SK-N-SH treated with all-trans-retinoic acid at 6 μM for 48 hours (cell line): Measurements from ENCODE around the gene ZNHIT3.

ENCODE experiments used
- ATAC-seq: fragments of 200-7000 bp; cut with Tn5 transposase; 3 replicates; pipeline ENCODE4 v1.9.1; 2020; ENCODE audit warnings: mild to moderate bottlenecking, moderate library complexity
- BACH2 ChIP-seq: fragments of 250-450 bp; sonication (Bioruptor Pico); IDR thresholded peaks from 2 replicates; pipeline ENCODE4 v1.9.0; 2021; ENCODE audit warnings: mild to moderate bottlenecking, borderline replicate concordance
- CREB5 ChIP-seq: fragments of 250-450 bp; sonication (Bioruptor Pico); IDR thresholded peaks from 2 replicates; pipeline ENCODE4 v1.5.1; 2020; ENCODE audit warnings: low read depth, mild to moderate bottlenecking, moderate library complexity
- CSDC2 ChIP-seq: fragments of 250-450 bp; sonication (Bioruptor Pico); IDR thresholded peaks from 2 replicates; pipeline ENCODE4 v1.5.0; 2020; ENCODE audit warnings: mild to moderate bottlenecking, moderate library complexity
- ESRRG ChIP-seq: fragments of 250-450 bp; sonication (Bioruptor Pico); IDR thresholded peaks from 2 replicates; pipeline ENCODE4 v1.6.1; 2021; ENCODE audit warnings: mild to moderate bottlenecking
- GLIS3 ChIP-seq: fragments of 250-450 bp; sonication (Bioruptor Pico); IDR thresholded peaks from 2 replicates; pipeline ENCODE4 v1.5.0; 2020; ENCODE audit warnings: mild to moderate bottlenecking, moderate library complexity
- ISL1 ChIP-seq: fragments of 250-450 bp; sonication (Bioruptor Pico); IDR thresholded peaks from 2 replicates; pipeline ENCODE4 v2.1.2; 2022; ENCODE audit warnings: mild to moderate bottlenecking, moderate library complexity
- OSR1 ChIP-seq: fragments of 250-450 bp; sonication (Bioruptor Pico); IDR thresholded peaks from 2 replicates; pipeline ENCODE4 v1.8.0; 2022; ENCODE audit warnings: moderate library complexity, mild to moderate bottlenecking, inconsistent platforms
- PATZ1 ChIP-seq: fragments of 250-450 bp; sonication (Bioruptor Pico); IDR thresholded peaks from 2 replicates; pipeline ENCODE4 v1.8.0; 2020; ENCODE audit warnings: mild to moderate bottlenecking, moderate library complexity, borderline replicate concordance
- POU6F1 ChIP-seq: fragments of 250-450 bp; sonication (Bioruptor Pico); IDR thresholded peaks from 2 replicates; pipeline ENCODE4 v1.8.0; 2021; ENCODE audit warnings: low read depth, mild to moderate bottlenecking, moderate library complexity, borderline replicate concordance
- PPARA ChIP-seq: fragments of 250-450 bp; sonication (Bioruptor Pico); IDR thresholded peaks from 2 replicates; pipeline ENCODE4 v1.5.0; 2020; ENCODE audit warnings: mild to moderate bottlenecking, borderline replicate concordance
- RARB ChIP-seq: fragments of 250-450 bp; sonication (Bioruptor Pico); IDR thresholded peaks from 2 replicates; pipeline ENCODE4 v1.8.0; 2021; ENCODE audit warnings: mild to moderate bottlenecking, moderate library complexity
- SNAI2 ChIP-seq: fragments of 250-450 bp; sonication (Bioruptor Pico); IDR thresholded peaks from 2 replicates; pipeline ENCODE4 v1.5.0; 2020; ENCODE audit warnings: mild to moderate bottlenecking, moderate library complexity
- TCF4 ChIP-seq: fragments of 250-450 bp; sonication (Bioruptor Pico); IDR thresholded peaks from 2 replicates; pipeline ENCODE4 v1.8.0; 2021; ENCODE audit warnings: mild to moderate bottlenecking, moderate library complexity, borderline replicate concordance
- ZC3H10 ChIP-seq: fragments of 250-450 bp; sonication (Bioruptor Pico); IDR thresholded peaks from 2 replicates; pipeline ENCODE4 v1.5.1; 2021; ENCODE audit warnings: mild to moderate bottlenecking, moderate library complexity
- ZFP3 ChIP-seq: fragments of 250-450 bp; sonication (Bioruptor Pico); IDR thresholded peaks from 2 replicates; pipeline ENCODE4 v1.5.0; 2020; ENCODE audit warnings: mild to moderate bottlenecking, moderate library complexity
- ZFP30 ChIP-seq: fragments of 450-650 bp; formaldehyde crosslinking; IDR thresholded peaks from 2 replicates; pipeline ENCODE4 v1.5.0; 2022; ENCODE audit warnings: mild to moderate bottlenecking, moderate library complexity
- ZNF565 ChIP-seq: fragments of 450-650 bp; formaldehyde crosslinking; conservative IDR thresholded peaks from 2 replicates; pipeline ENCODE4 v1.5.0; 2020; ENCODE audit warnings: low read depth, mild to moderate bottlenecking, moderate library complexity
- ZNF70 ChIP-seq: fragments of 450-650 bp; formaldehyde crosslinking; IDR thresholded peaks from 2 replicates; pipeline ENCODE4 v1.5.0; 2020; ENCODE audit warnings: mild to moderate bottlenecking, moderate library complexity
- ZNF8 ChIP-seq: fragments of 450-650 bp; formaldehyde crosslinking; IDR thresholded peaks from 2 replicates; pipeline ENCODE4 v1.5.0; 2020; ENCODE audit warnings: mild to moderate bottlenecking, moderate library complexity
- TF ChIP-seq, protein P1 (sequence below): fragments of 250-450 bp; sonication (Bioruptor Pico); IDR thresholded peaks from 2 replicates; pipeline ENCODE4 v1.5.1; 2021; ENCODE audit warnings: mild to moderate bottlenecking, moderate library complexity
- TF ChIP-seq, protein P2 (sequence below): fragments of 250-450 bp; sonication (Bioruptor Pico); IDR thresholded peaks from 2 replicates; pipeline ENCODE4 v1.5.0; 2020; ENCODE audit warnings: mild to moderate bottlenecking, moderate library complexity

The ZNHIT3 gene

DNA sequence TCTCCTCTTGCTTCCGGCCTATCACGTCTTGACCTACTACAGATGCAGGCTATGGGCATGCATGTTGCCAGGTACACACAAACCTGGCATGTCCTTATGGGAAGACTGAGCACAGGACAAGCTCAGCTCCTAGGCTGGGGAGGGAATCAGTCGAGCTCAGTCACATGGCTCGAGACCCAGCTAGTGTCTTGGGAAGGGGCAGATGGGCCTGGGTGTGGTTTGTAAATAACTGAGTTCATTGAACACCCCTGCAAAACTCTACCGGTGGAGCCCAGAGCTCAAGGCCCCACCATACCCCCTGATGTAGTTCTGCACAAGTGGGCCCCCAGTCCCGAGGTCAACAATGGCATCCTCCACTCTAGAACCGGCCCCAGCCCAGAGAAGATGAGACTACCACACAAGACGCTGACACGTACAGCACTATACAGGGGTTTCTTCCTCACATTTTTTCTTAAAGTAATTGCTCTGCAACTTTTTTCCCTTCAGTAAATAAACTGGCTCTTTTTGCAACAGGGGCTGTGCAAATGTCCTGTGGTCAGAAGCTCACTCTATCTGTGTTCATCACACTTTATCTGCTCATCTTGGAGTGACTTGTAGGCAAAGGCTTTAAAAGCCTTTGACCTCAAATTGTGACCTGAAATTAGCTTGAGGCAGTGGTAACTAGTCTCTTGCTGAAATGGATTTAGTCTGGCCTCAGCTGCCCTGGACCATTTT is 22.9 kb downstream of the ZNHIT3 start:
- TF ChIP-seq CSDC2 (CRISPR knock-in tag) = no peak
- TF ChIP-seq CREB5 (CRISPR knock-in tag) = no peak
- no peak for TF ChIP-seq ISL1
- TF ChIP-seq ZC3H10 = no peak
- TF ChIP-seq ESRRG = no peak
- TF ChIP-seq ZNF8 (CRISPR knock-in tag) = no peak
- TF ChIP-seq, protein P1, sequence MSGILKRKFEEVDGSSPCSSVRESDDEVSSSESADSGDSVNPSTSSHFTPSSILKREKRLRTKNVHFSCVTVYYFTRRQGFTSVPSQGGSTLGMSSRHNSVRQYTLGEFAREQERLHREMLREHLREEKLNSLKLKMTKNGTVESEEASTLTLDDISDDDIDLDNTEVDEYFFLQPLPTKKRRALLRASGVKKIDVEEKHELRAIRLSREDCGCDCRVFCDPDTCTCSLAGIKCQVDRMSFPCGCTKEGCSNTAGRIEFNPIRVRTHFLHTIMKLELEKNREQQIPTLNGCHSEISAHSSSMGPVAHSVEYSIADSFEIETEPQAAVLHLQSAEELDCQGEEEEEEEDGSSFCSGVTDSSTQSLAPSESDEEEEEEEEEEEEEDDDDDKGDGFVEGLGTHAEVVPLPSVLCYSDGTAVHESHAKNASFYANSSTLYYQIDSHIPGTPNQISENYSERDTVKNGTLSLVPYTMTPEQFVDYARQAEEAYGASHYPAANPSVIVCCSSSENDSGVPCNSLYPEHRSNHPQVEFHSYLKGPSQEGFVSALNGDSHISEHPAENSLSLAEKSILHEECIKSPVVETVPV = no peak
- TF ChIP-seq RARB (CRISPR knock-in tag) = no peak
- TF ChIP-seq PATZ1 = no peak
- TF ChIP-seq ZFP3 (CRISPR knock-in tag) = no peak
- no peak for TF ChIP-seq ZNF70 (CRISPR knock-in tag)
- no peak for TF ChIP-seq SNAI2
- no peak for TF ChIP-seq POU6F1 (CRISPR knock-in tag)
- no peak for TF ChIP-seq OSR1 (CRISPR knock-in tag)
- TF ChIP-seq, all 23 proteins: peak for 0
- ATAC-seq = no peak

- ATAC-seq = no peak
- no peak for TF ChIP-seq CSDC2 (CRISPR knock-in tag)
- TF ChIP-seq CREB5 (CRISPR knock-in tag) = no peak
- TF ChIP-seq SNAI2 = no peak
- no peak for TF ChIP-seq PPARA (CRISPR knock-in tag)
- no peak for TF ChIP-seq ZC3H10
Measured at GRCh38 chr17:36510636-36511035, 24.2 kb downstream of the ZNHIT3 start.

DNA sequence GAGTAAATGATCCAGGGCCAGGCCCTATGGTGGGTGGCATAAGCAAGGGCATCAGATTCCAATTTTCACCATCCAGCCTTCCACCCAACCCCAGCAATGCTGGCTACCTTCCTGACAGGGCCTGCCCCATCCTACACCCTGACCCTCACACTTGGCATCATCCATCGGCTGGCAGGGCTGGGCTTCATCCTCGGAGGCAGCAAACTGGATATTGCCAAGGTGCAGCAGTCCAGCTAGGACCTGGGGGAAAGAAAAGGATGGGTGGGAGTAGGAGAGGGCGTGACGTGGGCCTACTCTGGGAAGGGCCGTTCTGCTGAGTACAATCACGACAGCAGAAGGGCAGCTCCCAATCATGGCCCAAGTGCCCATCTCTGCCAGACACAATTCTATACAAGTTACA is 24.7 kb downstream of the ZNHIT3 start:
- no peak for ATAC-seq
- TF ChIP-seq ISL1 (no peak), ZFP30 (CRISPR knock-in tag) (no peak), RARB (CRISPR knock-in tag) (no peak), BACH2 (no peak), TCF4 (CRISPR knock-in tag) (no peak), GLIS3 (CRISPR knock-in tag) (no peak), ZNF565 (no peak), ZNF70 (CRISPR knock-in tag) (no peak), ZC3H10 (no peak), OSR1 (CRISPR knock-in tag) (no peak), CREB5 (CRISPR knock-in tag) (no peak)
- TF ChIP-seq, protein P2, sequence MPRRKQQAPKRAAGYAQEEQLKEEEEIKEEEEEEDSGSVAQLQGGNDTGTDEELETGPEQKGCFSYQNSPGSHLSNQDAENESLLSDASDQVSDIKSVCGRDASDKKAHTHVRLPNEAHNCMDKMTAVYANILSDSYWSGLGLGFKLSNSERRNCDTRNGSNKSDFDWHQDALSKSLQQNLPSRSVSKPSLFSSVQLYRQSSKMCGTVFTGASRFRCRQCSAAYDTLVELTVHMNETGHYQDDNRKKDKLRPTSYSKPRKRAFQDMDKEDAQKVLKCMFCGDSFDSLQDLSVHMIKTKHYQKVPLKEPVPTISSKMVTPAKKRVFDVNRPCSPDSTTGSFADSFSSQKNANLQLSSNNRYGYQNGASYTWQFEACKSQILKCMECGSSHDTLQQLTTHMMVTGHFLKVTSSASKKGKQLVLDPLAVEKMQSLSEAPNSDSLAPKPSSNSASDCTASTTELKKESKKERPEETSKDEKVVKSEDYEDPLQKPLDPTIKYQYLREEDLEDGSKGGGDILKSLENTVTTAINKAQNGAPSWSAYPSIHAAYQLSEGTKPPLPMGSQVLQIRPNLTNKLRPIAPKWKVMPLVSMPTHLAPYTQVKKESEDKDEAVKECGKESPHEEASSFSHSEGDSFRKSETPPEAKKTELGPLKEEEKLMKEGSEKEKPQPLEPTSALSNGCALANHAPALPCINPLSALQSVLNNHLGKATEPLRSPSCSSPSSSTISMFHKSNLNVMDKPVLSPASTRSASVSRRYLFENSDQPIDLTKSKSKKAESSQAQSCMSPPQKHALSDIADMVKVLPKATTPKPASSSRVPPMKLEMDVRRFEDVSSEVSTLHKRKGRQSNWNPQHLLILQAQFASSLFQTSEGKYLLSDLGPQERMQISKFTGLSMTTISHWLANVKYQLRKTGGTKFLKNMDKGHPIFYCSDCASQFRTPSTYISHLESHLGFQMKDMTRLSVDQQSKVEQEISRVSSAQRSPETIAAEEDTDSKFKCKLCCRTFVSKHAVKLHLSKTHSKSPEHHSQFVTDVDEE (CRISPR knock-in tag) = no peak
